ENCODE measurements around the gene ZNF516.

DNA sequence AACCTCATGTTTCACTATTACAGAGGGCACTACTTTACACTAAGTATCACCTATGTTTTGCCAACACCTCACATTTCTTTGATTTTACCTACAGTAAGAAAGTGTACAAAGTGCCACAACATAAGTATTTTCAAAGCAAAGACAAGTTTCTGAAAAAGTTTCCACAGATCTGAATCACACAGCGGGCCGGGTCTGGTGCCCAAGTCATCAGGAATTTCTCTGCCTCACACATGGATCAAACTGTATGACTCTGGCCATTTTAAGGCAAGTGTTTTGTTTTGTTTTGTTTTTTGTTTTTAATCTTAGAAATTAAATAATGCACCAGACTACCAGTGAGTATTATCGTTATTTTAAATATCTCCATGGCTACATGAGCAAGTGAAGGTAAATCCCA, 73.4 kb downstream of the ZNF516 start:
- TF ChIP-seq RFX5 (IDR thresholded peaks at IDR 0.05; ENCODE audit: low read depth, low read length) (no peak), MXI1 (IDR thresholded peaks at IDR 0.05; ENCODE audit: borderline replicate concordance, low read depth, low read length) (no peak), CEBPB (IDR thresholded peaks at IDR 0.05; ENCODE audit: low read depth, low read length) (no peak), POLR2A (IDR thresholded peaks at IDR 0.05; ENCODE audit: low read depth, low read length) (no peak), MAZ (IDR thresholded peaks at IDR 0.05; ENCODE audit: borderline replicate concordance, low read depth, low read length) (no peak), MAFK (IDR thresholded peaks at IDR 0.05; ENCODE audit: low read depth, low read length) (no peak), NFE2L2 (IDR thresholded peaks at IDR 0.05; ENCODE audit: low read depth, low read length) (no peak), CHD1 (IDR thresholded peaks at IDR 0.05; ENCODE audit: low read depth, low read length) (no peak), RAD21 (IDR thresholded peaks at IDR 0.05; ENCODE audit: low read length) (no peak), FOS (IDR thresholded peaks at IDR 0.05; ENCODE audit: low read depth, low read length) (no peak), BHLHE40 (IDR thresholded peaks at IDR 0.05; ENCODE audit: low read depth, low read length) (no peak), RCOR1 (IDR thresholded peaks at IDR 0.05; ENCODE audit: insufficient replicate concordance, low read length) (no peak)
- TF ChIP-seq, protein P1, sequence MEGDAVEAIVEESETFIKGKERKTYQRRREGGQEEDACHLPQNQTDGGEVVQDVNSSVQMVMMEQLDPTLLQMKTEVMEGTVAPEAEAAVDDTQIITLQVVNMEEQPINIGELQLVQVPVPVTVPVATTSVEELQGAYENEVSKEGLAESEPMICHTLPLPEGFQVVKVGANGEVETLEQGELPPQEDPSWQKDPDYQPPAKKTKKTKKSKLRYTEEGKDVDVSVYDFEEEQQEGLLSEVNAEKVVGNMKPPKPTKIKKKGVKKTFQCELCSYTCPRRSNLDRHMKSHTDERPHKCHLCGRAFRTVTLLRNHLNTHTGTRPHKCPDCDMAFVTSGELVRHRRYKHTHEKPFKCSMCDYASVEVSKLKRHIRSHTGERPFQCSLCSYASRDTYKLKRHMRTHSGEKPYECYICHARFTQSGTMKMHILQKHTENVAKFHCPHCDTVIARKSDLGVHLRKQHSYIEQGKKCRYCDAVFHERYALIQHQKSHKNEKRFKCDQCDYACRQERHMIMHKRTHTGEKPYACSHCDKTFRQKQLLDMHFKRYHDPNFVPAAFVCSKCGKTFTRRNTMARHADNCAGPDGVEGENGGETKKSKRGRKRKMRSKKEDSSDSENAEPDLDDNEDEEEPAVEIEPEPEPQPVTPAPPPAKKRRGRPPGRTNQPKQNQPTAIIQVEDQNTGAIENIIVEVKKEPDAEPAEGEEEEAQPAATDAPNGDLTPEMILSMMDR (conservative IDR thresholded peaks at IDR 0.05; ENCODE audit: low read depth, low read length) = no peak
- TF ChIP-seq, protein P2, sequence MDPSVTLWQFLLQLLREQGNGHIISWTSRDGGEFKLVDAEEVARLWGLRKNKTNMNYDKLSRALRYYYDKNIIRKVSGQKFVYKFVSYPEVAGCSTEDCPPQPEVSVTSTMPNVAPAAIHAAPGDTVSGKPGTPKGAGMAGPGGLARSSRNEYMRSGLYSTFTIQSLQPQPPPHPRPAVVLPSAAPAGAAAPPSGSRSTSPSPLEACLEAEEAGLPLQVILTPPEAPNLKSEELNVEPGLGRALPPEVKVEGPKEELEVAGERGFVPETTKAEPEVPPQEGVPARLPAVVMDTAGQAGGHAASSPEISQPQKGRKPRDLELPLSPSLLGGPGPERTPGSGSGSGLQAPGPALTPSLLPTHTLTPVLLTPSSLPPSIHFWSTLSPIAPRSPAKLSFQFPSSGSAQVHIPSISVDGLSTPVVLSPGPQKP (IDR thresholded peaks at IDR 0.05; ENCODE audit: borderline replicate concordance, low read depth, low read length) = no peak
